Renal pelvis (tissue), 4 donors: ENCODE measurements around the gene GALNT10. TPM values are rescaled to one million over a fixed set of nuclear protein-coding genes. Genes with fewer than 3 reads are reported as not detected.

Source experiments
- DNase-seq: peaks from one replicate; pipeline ENCODE4 v3.0.0-alpha.2; 2013
- polyA plus RNA-seq, 3 donors: library from polyadenylated mRNA; unstranded; fragments of 120-200 nt; gene quantifications; one replicate each; pipeline ENCODE4 v1.2.1, GENCODE V29; 2013; ENCODE audit not compliant: insufficient read length in 3 of 3

The GALNT10 gene
- polyA plus RNA-seq, 3 donors: 24.3 to 28.7 (median 26.6) TPM

- DNase-seq: no peak
These were observed 31.9 kb downstream of the GALNT10 start for GRCh38 chr5:154222414-154222813.

GRCh38 chr5:154223320-154223719 is 32.8 kb downstream of the GALNT10 start:
- no peak for DNase-seq

- no peak for DNase-seq
These were observed 36.6 kb downstream of the GALNT10 start for GRCh38 chr5:154227090-154227489.

- DNase-seq: no peak
These were observed 38.2 kb downstream of the GALNT10 start for GRCh38 chr5:154228696-154229095.

GRCh38 chr5:154230526-154230925 is 40.0 kb downstream of the GALNT10 start:
- no peak for DNase-seq

GRCh38 chr5:154234551-154234950 is 44.0 kb downstream of the GALNT10 start:
- DNase-seq: no peak

- DNase-seq: no peak
These were observed 45.5 kb downstream of the GALNT10 start for GRCh38 chr5:154236011-154236410.

GRCh38 chr5:154236536-154237375 is 46.2 kb downstream of the GALNT10 start:
- DNase-seq: no peak

- no peak for DNase-seq
These were observed 46.8 kb downstream of the GALNT10 start for GRCh38 chr5:154237376-154237743.

GRCh38 chr5:154237946-154238345 is 47.4 kb downstream of the GALNT10 start:
- DNase-seq: no peak

GRCh38 chr5:154238776-154239481 is 48.4 kb downstream of the GALNT10 start:
- DNase-seq: no peak

GRCh38 chr5:154240595-154240994 is 50.1 kb downstream of the GALNT10 start:
- no peak for DNase-seq

GRCh38 chr5:154241021-154241420 is 50.5 kb downstream of the GALNT10 start:
- DNase-seq: no peak

- no peak for DNase-seq
These were observed 51.9 kb downstream of the GALNT10 start for GRCh38 chr5:154242442-154242841.

- DNase-seq: no peak
These were observed 52.4 kb downstream of the GALNT10 start for GRCh38 chr5:154242964-154243376.

- DNase-seq: no peak
These were observed 53.2 kb downstream of the GALNT10 start for GRCh38 chr5:154243736-154244135.

GRCh38 chr5:154244476-154244875 is 53.9 kb downstream of the GALNT10 start:
- no peak for DNase-seq

- no peak for DNase-seq
These were observed 58.2 kb downstream of the GALNT10 start for GRCh38 chr5:154248691-154249090.

GRCh38 chr5:154249826-154250225 is 59.3 kb downstream of the GALNT10 start:
- no peak for DNase-seq

GRCh38 chr5:154251529-154251928 is 61.0 kb downstream of the GALNT10 start:
- DNase-seq: no peak

- no peak for DNase-seq
These were observed 63.3 kb downstream of the GALNT10 start for GRCh38 chr5:154253807-154254206.

GRCh38 chr5:154254896-154255295 is 64.4 kb downstream of the GALNT10 start:
- no peak for DNase-seq

GRCh38 chr5:154257046-154257445 is 66.5 kb downstream of the GALNT10 start:
- no peak for DNase-seq
